WTC11 (cell line): ENCODE data around the gene NEMP1. TPM values are rescaled to one million over a fixed set of nuclear protein-coding genes. Genes with fewer than 3 reads are reported as not detected.

Experiments
- ATAC-seq: fragments of 200-7000 bp; cut with Tn5 transposase; 2 replicates; pipeline ENCODE4 v1.10.0; 2021; ENCODE audit warnings: mild to moderate bottlenecking, moderate library complexity
- CTCF ChIA-PET: fragments of 300-600 bp; sonication (Branson Sonifier 250); formaldehyde crosslinking; loops from one replicate; lab custom pipeline; 2021; ENCODE audit warnings: antibody characterized with exemption; lab: Charles Lee
- POLR2A ChIA-PET: fragments of 350-600 bp; sonication (Branson Sonifier 250); formaldehyde crosslinking; loops from one replicate; lab custom pipeline; 2021; ENCODE audit warnings: antibody characterized with exemption; lab: Charles Lee
- DNase-seq: peaks from one replicate; pipeline ENCODE4 v3.0.0; 2021; ENCODE audit warnings: low spot score
- H3K27ac Mint-ChIP-seq: 2 replicates; pipeline ENCODE4 v1.8.0; 2021; ENCODE audit warnings: mixed read lengths
- H3K27me3 Mint-ChIP-seq: 2 replicates; pipeline ENCODE4 v1.8.0; 2021; ENCODE audit warnings: low read depth, mild to moderate bottlenecking, moderate library complexity, mixed read lengths
- H3K36me3 Mint-ChIP-seq: 2 replicates; pipeline ENCODE4 v1.8.0; 2021; ENCODE audit warnings: mixed read lengths
- H3K4me1 Mint-ChIP-seq: 2 replicates; pipeline ENCODE4 v1.8.0; 2022; ENCODE audit warnings: mixed read lengths
- H3K4me3 Mint-ChIP-seq: 2 replicates; pipeline ENCODE4 v1.8.0; 2021; ENCODE audit warnings: mild to moderate bottlenecking, moderate library complexity, mixed read lengths
- H3K9me3 Mint-ChIP-seq: 2 replicates; pipeline ENCODE4 v1.8.0; 2021; ENCODE audit warnings: mixed read lengths
- EMX1 ChIP-seq: fragments of 250-450 bp; sonication (Bioruptor Pico); IDR thresholded peaks from 2 replicates; pipeline ENCODE4 v1.8.0; 2021; ENCODE audit warnings: mild to moderate bottlenecking
- ETV6 ChIP-seq: sonication (generic); formaldehyde crosslinking; IDR thresholded peaks from 2 replicates; pipeline ENCODE4 v1.8.1; 2022; ENCODE audit warnings: mild to moderate bottlenecking, missing genetic modification reagents
- FOXJ3 ChIP-seq: sonication (generic); formaldehyde crosslinking; IDR thresholded peaks from 2 replicates; pipeline ENCODE4 v1.9.0; 2021; ENCODE audit warnings: missing genetic modification reagents, mild to moderate bottlenecking, borderline replicate concordance
- GABPB1 ChIP-seq: sonication (generic); formaldehyde crosslinking; IDR thresholded peaks from 2 replicates; pipeline ENCODE4 v1.8.1; 2023; ENCODE audit warnings: mild to moderate bottlenecking, missing genetic modification reagents
- HMGA2 ChIP-seq: fragments of 250-450 bp; sonication (Bioruptor Pico); IDR thresholded peaks from 2 replicates; pipeline ENCODE4 v1.4.0; 2021; ENCODE audit warnings: mild to moderate bottlenecking, moderate library complexity
- NFE2L1 ChIP-seq: sonication (generic); formaldehyde crosslinking; IDR thresholded peaks from 2 replicates; pipeline ENCODE4 v1.8.1; 2023; ENCODE audit warnings: missing genetic modification reagents
- NR1H2 ChIP-seq: sonication (generic); formaldehyde crosslinking; IDR thresholded peaks from 2 replicates; pipeline ENCODE4 v1.9.0; 2021; ENCODE audit warnings: mild to moderate bottlenecking, moderate library complexity, missing genetic modification reagents
- PRDM15 ChIP-seq: sonication (generic); formaldehyde crosslinking; IDR thresholded peaks from 2 replicates; pipeline ENCODE4 v1.8.0; 2022; ENCODE audit warnings: missing genetic modification reagents
- SMAD3 ChIP-seq: sonication (generic); formaldehyde crosslinking; IDR thresholded peaks from 2 replicates; pipeline ENCODE4 v1.8.0; 2022; ENCODE audit warnings: missing genetic modification reagents, mild to moderate bottlenecking, borderline replicate concordance
- SOX15 ChIP-seq: fragments of 250-450 bp; sonication (Bioruptor Pico); IDR thresholded peaks from 2 replicates; pipeline ENCODE4 v1.9.0; 2021; ENCODE audit warnings: mild to moderate bottlenecking
- USF1 ChIP-seq: sonication (generic); formaldehyde crosslinking; IDR thresholded peaks from 2 replicates; pipeline ENCODE4 v1.8.0; 2022; ENCODE audit warnings: mild to moderate bottlenecking, missing genetic modification reagents
- ZNF121 ChIP-seq: sonication (generic); formaldehyde crosslinking; IDR thresholded peaks from 2 replicates; pipeline ENCODE4 v1.8.0; 2023; ENCODE audit warnings: missing genetic modification reagents
- ZNF263 ChIP-seq: sonication (generic); formaldehyde crosslinking; IDR thresholded peaks from 2 replicates; pipeline ENCODE4 v1.8.1; 2022; ENCODE audit warnings: low read depth, mild to moderate bottlenecking, moderate library complexity, missing genetic modification reagents
- ZNF396 ChIP-seq: fragments of 250-450 bp; sonication (Bioruptor Pico); IDR thresholded peaks from 2 replicates; pipeline ENCODE4 v1.8.0; 2021; ENCODE audit warnings: mild to moderate bottlenecking, moderate library complexity, borderline replicate concordance
- ZNF425 ChIP-seq: fragments of 250-450 bp; sonication (Bioruptor Pico); conservative IDR thresholded peaks from 2 replicates; pipeline ENCODE4 v1.9.0; 2021; ENCODE audit warnings: mild to moderate bottlenecking
- total RNA-seq: library from RNA; stranded (reverse); gene quantifications from 3 replicates; pipeline ENCODE4 v1.2.3, GENCODE V29; 2021

NEMP1 gene
- total RNA-seq, 1 experiment from 2014 or later = 41.9 TPM

GRCh38 chr12:57091638-57092528, 13.3 kb upstream of the NEMP1 start:
- H3K36me3 Mint-ChIP-seq = peaks cover 27% of the 10 kb centered on the region

GRCh38 chr12:57090924-57091637, 12.5 kb upstream of the NEMP1 start:
- H3K27me3 Mint-ChIP-seq = no peaks in the 10 kb centered on the region; the same call in 1 of the 2 replicates
- POLR2A ChIA-PET = no interaction called here
- peaks cover 42% of the 10 kb centered on the region for H3K4me1 Mint-ChIP-seq
- H3K4me3 Mint-ChIP-seq = peak overlapping the region; percentile 88
- DNase-seq (no peak), ATAC-seq (no peak)
- peaks cover 19% of the 10 kb centered on the region for H3K36me3 Mint-ChIP-seq
- no peaks in the 10 kb centered on the region for H3K9me3 Mint-ChIP-seq
- H3K27ac Mint-ChIP-seq = no peak overlapping the region; the same call in 1 of the 2 replicates
- TF ChIP-seq FOXJ3 = no peak
- no peak for TF ChIP-seq NFE2L1 (CRISPR knock-in tag)
- TF ChIP-seq ZNF396 (CRISPR knock-in tag) = no peak
- TF ChIP-seq USF1 (CRISPR knock-in tag) = no peak
- no peak for TF ChIP-seq SOX15 (CRISPR knock-in tag)
- no peak for TF ChIP-seq ETV6 (CRISPR knock-in tag)
- TF ChIP-seq ZNF121 (CRISPR knock-in tag) = no peak
- TF ChIP-seq GABPB1 = no peak
- TF ChIP-seq ZNF425 = no peak
- no peak for TF ChIP-seq PRDM15 (CRISPR knock-in tag)
- TF ChIP-seq SMAD3 (CRISPR knock-in tag) = no peak
- TF ChIP-seq ZNF263 (CRISPR knock-in tag) = no peak
- TF ChIP-seq HMGA2 (CRISPR knock-in tag) = no peak
- CTCF ChIA-PET = interaction anchor here (0.6 to 8.7 kb wide), 8 partner anchors 11 to 122 kb away, joined by 3 to 219 read pairs (median 14); partner anchors contain the start of genes NEMP1 and STAT6

More at GRCh38 chr12:57091638-57092528, 13.3 kb upstream of the NEMP1 start:
- POLR2A ChIA-PET = interaction anchor here (0.9 to 1.4 kb wide), 3 partner anchors 12 to 20 kb away, joined by 4 to 11 read pairs (median 5); partner anchors contain the start of genes NEMP1 and STAT6
- Mint-ChIP-seq H3K9me3 (no peaks in the 10 kb centered on the region), H3K4me3 (no peak overlapping the region), H3K4me1 (peaks cover 37% of the 10 kb centered on the region), H3K27me3 (no peaks in the 10 kb centered on the region; the same call in 1 of the 2 replicates), H3K27ac (no peak overlapping the region)
- no peak for ATAC-seq
- CTCF ChIA-PET = interaction anchor here (0.6 to 8.7 kb wide), 12 partner anchors 8 to 495 kb away, joined by 3 to 219 read pairs (median 6); partner anchors contain the start of genes NEMP1 and STAT6
- DNase-seq = no peak
- TF ChIP-seq EMX1 (CRISPR knock-in tag) (no peak), NR1H2 (CRISPR knock-in tag) (no peak)
